ENCODE measurements around the gene NELFCD. TPM values are rescaled to one million over a fixed set of nuclear protein-coding genes. Genes with fewer than 3 reads are reported as not detected.

The NELFCD gene
- total RNA-seq, 1 donor, result 37.2 TPM

Other genes with a start within 250 kb of the NELFCD start
- 0.10 TPM for gene GNAS-AS1, start 130.4 kb upstream of the NELFCD start, total RNA-seq
- 461 TPM for gene GNAS, start 128.5 kb upstream of the NELFCD start, total RNA-seq
- gene CTSZ, start 26.0 kb downstream of the NELFCD start, total RNA-seq, result 184 TPM
- gene TUBB1, start 38.2 kb downstream of the NELFCD start, total RNA-seq, result 188 TPM
- 35.7 TPM for gene ATP5F1E, start 51.1 kb downstream of the NELFCD start, total RNA-seq
- gene PRELID3B, start 61.5 kb downstream of the NELFCD start, total RNA-seq, result 72.8 TPM
- gene ZNF831, start 182.6 kb downstream of the NELFCD start, total RNA-seq, result 19.8 TPM